ACC112 (cell line): ENCODE measurements around the gene TBXAS1.

Experiments used
- H2AFZ ChIP-seq: fragments of 200-600 bp; sonication (generic); one replicate; pipeline ENCODE4 v1.6.0; 2017; ENCODE audit warnings: antibody characterized with exemption, low read length; ENCODE audit not compliant: unreplicated experiment
- H3K27ac ChIP-seq: fragments of 200-600 bp; sonication (generic); 2 replicates; pipeline ENCODE4 v1.5.1; 2014; ENCODE audit warnings: low read depth, mild to moderate bottlenecking, antibody characterized with exemption, low read length, moderate library complexity
- H3K27me3 ChIP-seq: fragments of 200-600 bp; sonication (generic); 2 replicates; pipeline ENCODE4 v1.6.1; 2014; ENCODE audit warnings: mild to moderate bottlenecking, antibody characterized with exemption, low read length, moderate library complexity, mixed read lengths; ENCODE audit not compliant: insufficient read depth
- H3K36me3 ChIP-seq: fragments of 200-600 bp; sonication (generic); 2 replicates; pipeline ENCODE4 v1.6.1; 2016; ENCODE audit warnings: mild to moderate bottlenecking, antibody characterized with exemption, low read length, moderate library complexity, mixed read lengths; ENCODE audit not compliant: insufficient read depth
- H3K4me1 ChIP-seq: fragments of 200-600 bp; sonication (generic); one replicate; pipeline ENCODE4 v1.6.1; 2016; ENCODE audit warnings: low read length, mixed read lengths; ENCODE audit not compliant: insufficient read depth, unreplicated experiment, control insufficient read depth
- H3K4me3 ChIP-seq: fragments of 200-600 bp; sonication (generic); 2 replicates; pipeline ENCODE4 v1.5.1; 2014; ENCODE audit warnings: mild to moderate bottlenecking, low read depth, low read length
- H3K79me2 ChIP-seq: fragments of 200-600 bp; sonication (generic); one replicate; pipeline ENCODE4 v1.6.0; 2016; ENCODE audit warnings: low read length; ENCODE audit not compliant: control insufficient read depth, unreplicated experiment, insufficient read depth

TBXAS1 gene

DNA sequence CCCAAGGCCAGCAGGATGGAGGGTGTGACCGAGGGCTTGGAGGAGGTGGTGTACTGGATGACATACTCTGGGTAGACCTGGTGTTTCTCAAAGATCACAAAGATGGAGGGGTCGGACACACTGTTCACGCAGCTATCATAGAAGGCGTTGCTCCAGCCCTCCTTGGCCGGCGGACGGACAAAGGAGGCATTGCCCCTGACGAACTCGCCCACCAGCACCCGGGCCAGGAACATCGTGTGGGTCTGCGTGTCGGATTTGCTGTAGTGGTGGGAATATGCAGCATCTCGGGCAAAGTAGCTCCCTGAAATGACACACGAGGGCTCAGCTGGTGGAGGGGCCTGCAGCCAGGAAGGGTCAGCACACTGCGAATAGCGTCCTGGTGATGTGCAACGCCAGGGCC, 195.5 kb downstream of the TBXAS1 start:
- no peak overlapping the region for H2AFZ ChIP-seq
- no peak overlapping the region for H3K4me3 ChIP-seq
- no peak overlapping the region for H3K27ac ChIP-seq
- H3K27me3 ChIP-seq = no peaks in the 10 kb centered on the region
- H3K79me2 ChIP-seq = no peaks in the 10 kb centered on the region
- peaks cover 42% of the 10 kb centered on the region for H3K36me3 ChIP-seq
- peaks cover 8% of the 10 kb centered on the region for H3K4me1 ChIP-seq

DNA sequence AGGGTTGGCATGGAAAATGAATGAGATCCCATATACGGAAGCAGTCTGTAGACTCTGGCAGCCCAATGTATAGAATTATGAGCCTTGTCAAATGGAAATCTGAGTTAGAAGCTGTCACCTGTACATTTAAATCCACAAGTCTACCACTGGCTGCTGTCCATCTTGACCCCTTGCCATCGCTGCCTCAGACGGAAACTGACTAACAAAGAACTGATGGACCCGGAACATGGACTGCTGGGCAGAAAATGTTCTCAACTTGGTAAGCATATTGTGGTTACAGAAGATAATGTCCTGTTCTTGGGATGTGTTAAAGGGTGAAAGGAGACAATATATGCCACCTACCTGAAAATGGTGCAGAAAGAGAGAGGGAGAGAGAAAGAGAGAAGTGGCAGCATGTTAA, 196.2 kb downstream of the TBXAS1 start:
- no peak overlapping the region for H2AFZ ChIP-seq
- no peaks in the 10 kb centered on the region for H3K27me3 ChIP-seq
- no peak overlapping the region for H3K4me3 ChIP-seq
- H3K36me3 ChIP-seq = peaks cover 42% of the 10 kb centered on the region
- no peaks in the 10 kb centered on the region for H3K79me2 ChIP-seq
- peaks cover 8% of the 10 kb centered on the region for H3K4me1 ChIP-seq
- no peak overlapping the region for H3K27ac ChIP-seq

- Histone ChIP-seq H3K36me3 (peaks cover 42% of the 10 kb centered on the region), H2AFZ (no peak overlapping the region), H3K4me3 (no peak overlapping the region), H3K79me2 (no peaks in the 10 kb centered on the region), H3K27ac (no peak overlapping the region), H3K4me1 (peaks cover 8% of the 10 kb centered on the region), H3K27me3 (no peaks in the 10 kb centered on the region)
These were observed 196.9 kb downstream of the TBXAS1 start for GRCh38 chr7:140025814-140026433.

- Histone ChIP-seq H3K27ac (no peak overlapping the region), H3K27me3 (no peaks in the 10 kb centered on the region), H2AFZ (no peak overlapping the region), H3K79me2 (no peaks in the 10 kb centered on the region), H3K4me3 (no peak overlapping the region), H3K4me1 (peaks cover 8% of the 10 kb centered on the region), H3K36me3 (peaks cover 45% of the 10 kb centered on the region)
These were observed 197.9 kb downstream of the TBXAS1 start for GRCh38 chr7:140026935-140027334.

- Histone ChIP-seq H3K36me3 (peaks cover 44% of the 10 kb centered on the region), H3K79me2 (no peaks in the 10 kb centered on the region), H3K27me3 (no peaks in the 10 kb centered on the region), H3K4me1 (peaks cover 2% of the 10 kb centered on the region), H3K4me3 (no peak overlapping the region), H2AFZ (no peak overlapping the region), H3K27ac (no peak overlapping the region)
These were observed 198.8 kb downstream of the TBXAS1 start for GRCh38 chr7:140027858-140028257.

DNA sequence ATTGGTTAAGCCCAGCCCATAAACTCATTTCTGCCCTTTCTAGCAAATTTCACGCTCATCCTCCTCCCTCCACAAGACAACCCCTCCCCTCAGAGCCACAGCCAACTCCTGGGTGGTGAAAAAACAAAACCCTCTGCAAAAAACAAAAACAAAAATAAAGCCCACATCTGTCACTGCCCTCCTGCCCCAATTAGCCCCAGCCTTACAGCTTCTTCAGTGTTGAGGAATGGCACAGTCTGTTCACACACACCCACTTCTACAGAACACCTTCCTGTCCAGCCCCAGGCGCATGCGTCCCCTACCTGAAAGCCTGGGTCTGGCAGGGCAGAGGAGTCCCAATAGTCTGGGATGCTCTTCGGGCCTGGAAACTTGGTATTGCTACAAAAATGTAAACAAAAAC, 199.2 kb downstream of the TBXAS1 start:
- Histone ChIP-seq H3K27me3 (no peaks in the 10 kb centered on the region), H3K79me2 (no peaks in the 10 kb centered on the region), H3K36me3 (peaks cover 42% of the 10 kb centered on the region), H2AFZ (no peak overlapping the region), H3K4me3 (no peak overlapping the region), H3K27ac (no peak overlapping the region), H3K4me1 (peaks cover 5% of the 10 kb centered on the region)

DNA sequence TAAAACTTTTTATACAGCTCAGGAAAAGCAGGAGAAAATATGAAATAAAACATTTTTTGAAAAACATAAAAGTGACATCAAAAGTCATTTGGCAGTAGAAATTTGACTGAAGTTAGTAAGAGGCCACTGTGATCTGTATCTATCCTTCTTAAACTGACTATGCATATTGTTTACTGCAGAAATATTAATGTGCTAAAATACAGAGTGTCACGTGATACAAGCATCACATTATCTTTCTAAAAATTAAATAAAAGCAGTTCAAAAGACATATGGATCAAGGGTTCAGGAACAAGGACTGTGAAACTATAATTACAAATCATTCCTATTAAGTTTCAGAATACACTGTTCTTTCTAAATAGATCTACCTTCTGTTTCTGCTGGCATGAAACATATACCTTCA, 200.0 kb downstream of the TBXAS1 start:
- H3K79me2 ChIP-seq = no peaks in the 10 kb centered on the region
- H3K27me3 ChIP-seq = no peaks in the 10 kb centered on the region
- H3K4me3 ChIP-seq = no peak overlapping the region
- peaks cover 41% of the 10 kb centered on the region for H3K36me3 ChIP-seq
- no peak overlapping the region for H2AFZ ChIP-seq
- peaks cover 13% of the 10 kb centered on the region for H3K4me1 ChIP-seq
- no peak overlapping the region for H3K27ac ChIP-seq

DNA sequence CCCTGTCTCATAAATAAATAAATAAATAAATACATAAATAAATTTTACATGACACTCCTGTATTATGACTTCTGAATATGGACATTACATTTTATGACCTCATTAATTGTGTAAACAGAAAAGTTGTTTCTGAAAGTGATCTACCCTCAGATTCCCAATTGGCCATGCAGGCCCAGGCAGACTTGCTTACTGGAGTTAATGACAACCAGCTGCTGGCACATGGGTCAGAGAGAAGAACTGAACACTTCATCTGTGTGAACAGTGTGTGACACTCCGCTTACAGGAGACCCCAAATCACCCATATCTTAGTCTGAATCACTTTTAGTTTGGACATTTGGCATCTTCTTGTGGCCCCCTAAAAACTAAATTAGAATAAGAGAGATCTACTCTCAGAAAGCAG, 202.3 kb downstream of the TBXAS1 start:
- Histone ChIP-seq H3K4me1 (peaks cover 33% of the 10 kb centered on the region), H3K27me3 (no peaks in the 10 kb centered on the region), H2AFZ (no peak overlapping the region), H3K36me3 (peaks cover 30% of the 10 kb centered on the region), H3K4me3 (no peak overlapping the region), H3K79me2 (peaks cover 5% of the 10 kb centered on the region), H3K27ac (no peak overlapping the region)

DNA sequence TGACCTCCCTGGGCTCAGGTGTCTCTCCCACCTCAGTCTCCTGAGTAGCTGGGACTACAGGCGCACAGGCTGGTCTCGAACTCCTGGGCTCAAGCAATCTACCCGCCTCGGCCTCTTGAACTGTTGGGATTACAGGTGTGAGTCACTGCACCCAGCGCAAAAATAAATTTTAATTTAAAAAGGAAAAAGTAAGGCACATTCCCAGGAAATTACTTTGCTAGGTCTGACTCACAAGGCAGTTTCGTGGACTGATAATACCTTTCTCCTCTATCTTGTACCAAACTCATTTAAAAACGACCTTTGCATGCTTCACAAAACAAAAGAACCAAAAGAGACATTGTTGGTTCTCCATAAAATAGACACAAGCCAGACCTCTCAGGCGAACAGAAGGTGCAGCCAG, 204.0 kb downstream of the TBXAS1 start:
- peaks cover 26% of the 10 kb centered on the region for H3K36me3 ChIP-seq
- no peak overlapping the region for H2AFZ ChIP-seq
- H3K79me2 ChIP-seq = peaks cover 13% of the 10 kb centered on the region
- no peak overlapping the region for H3K4me3 ChIP-seq
- peak overlapping the region; percentile 80 for H3K27ac ChIP-seq
- no peaks in the 10 kb centered on the region for H3K27me3 ChIP-seq
- peaks cover 38% of the 10 kb centered on the region for H3K4me1 ChIP-seq

DNA sequence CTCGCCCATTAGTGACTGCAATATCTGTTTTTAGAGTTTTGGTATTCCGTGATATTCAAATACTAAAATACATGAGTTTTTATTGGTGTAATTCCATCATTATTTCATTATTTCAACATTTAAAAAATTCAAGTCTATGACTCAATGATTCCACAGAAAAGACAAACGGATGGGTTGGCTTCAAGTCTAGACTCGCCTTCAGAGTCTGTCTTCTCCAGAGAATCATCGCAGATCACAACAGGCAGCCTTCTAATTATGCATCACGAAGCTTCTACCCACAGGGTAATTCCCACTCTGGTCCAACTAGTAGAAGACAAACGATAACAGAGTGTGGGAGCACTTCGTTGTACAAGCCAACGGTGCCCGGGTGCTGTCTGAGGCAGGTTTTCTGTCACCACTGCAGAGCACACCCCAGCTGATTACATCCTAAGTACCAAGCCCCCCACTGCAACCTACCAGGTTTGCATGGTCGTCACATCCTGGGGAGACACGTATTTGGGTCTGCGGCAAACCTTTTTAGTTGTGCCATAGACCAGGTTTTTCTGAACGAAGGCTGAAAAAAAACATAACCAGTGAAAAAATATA, 204.8 kb downstream of the TBXAS1 start:
- Histone ChIP-seq H3K4me3 (no peak overlapping the region), H3K27me3 (no peaks in the 10 kb centered on the region), H3K4me1 (peaks cover 42% of the 10 kb centered on the region), H3K36me3 (peaks cover 19% of the 10 kb centered on the region; the same call in 1 of the 2 replicates), H2AFZ (no peak overlapping the region), H3K27ac (peak overlapping the region; percentile 80), H3K79me2 (peaks cover 21% of the 10 kb centered on the region)

DNA sequence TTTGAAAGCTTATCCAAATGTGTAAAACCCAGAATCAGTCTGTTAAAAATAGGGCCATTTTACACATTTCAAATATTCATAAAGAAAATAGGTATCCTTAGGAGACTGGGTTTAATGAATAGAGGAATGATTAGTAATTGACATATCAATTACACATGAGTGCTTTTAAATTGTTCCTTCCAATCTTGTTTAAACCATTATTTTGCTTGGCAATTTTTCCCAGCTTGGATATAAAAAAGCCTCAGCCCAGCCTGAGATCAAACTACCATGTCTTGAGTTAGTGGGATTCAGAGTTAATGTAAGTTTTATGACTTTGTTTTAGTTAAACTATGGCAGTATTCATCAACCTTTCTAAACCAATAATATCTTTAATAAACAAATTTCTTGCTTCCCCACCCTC, 205.4 kb downstream of the TBXAS1 start:
- no peak overlapping the region for H3K4me3 ChIP-seq
- peak overlapping the region; percentile 80 for H3K27ac ChIP-seq

More for the DNA sequence above, 205.4 kb downstream of the TBXAS1 start:
- H2AFZ ChIP-seq = no peak overlapping the region
- H3K36me3 ChIP-seq = peaks cover 21% of the 10 kb centered on the region; the same call in 1 of the 2 replicates
- peaks cover 27% of the 10 kb centered on the region for H3K79me2 ChIP-seq
- H3K27me3 ChIP-seq = no peaks in the 10 kb centered on the region
- H3K4me1 ChIP-seq = peaks cover 47% of the 10 kb centered on the region
